ENCODE data around the gene AQP3. TPM values are rescaled to one million over a fixed set of nuclear protein-coding genes. Genes with fewer than 3 reads are reported as not detected.

AQP3 gene
- total RNA-seq, 1 donor from 2014 or later, result 3.4 TPM

DNA sequence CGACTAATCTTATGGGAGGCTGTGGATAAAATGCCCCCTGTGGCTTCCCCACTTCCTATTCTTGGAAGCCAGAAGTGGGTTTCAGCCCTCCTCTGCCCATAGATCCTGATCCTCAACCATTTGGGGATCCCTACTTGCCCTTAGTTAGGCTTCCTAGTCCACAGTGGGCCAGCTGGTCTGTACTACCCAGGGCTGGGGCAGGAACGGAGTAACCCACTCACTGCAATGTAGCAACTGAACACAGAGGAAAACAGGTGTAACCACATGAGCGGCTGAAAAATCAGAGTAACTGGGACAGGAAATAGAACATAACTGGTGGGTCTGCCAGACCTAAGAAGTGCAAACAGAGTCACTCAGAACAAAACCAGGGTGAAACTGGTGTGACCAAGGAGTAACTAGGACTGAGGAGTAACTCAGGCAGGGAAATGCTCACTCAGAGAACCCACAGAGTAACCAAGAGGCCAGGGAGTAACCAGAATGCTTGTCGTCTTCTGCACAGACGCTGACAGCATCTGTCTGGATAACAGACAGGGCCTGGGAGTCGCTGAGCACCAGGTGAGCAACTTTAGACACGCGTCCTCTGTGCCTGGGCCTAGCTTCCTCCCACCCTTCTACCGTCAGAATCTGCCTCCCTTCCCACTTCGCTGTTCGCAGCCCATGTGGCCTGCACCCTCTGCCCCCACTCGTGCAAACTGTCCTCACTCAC, 1.0 kb downstream of the AQP3 start:
- Mint-ChIP-seq H3K9me3 (no peaks in the 10 kb centered on the region), H3K27me3 (ENCODE audit: insufficient read depth) (no peaks in the 10 kb centered on the region), H3K36me3 (ENCODE audit: low read depth) (peaks cover 17% of the 10 kb centered on the region), H3K27ac (peak overlapping the region; percentile 90), H3K4me3 (peak overlapping the region; percentile 93), H3K4me1 (ENCODE audit: low read depth) (peaks cover 40% of the 10 kb centered on the region)
- intact Hi-C loops (cut with micrococcal nuclease), result loop anchor here (1.0 to 5.0 kb wide), 6 partner anchors 27 to 602 kb away; partner anchors contain the start of genes B4GALT1, NFX1, NOL6 and UBAP2
- peak; percentile 57 for DNase-seq (ENCODE audit: low spot score)

DNA sequence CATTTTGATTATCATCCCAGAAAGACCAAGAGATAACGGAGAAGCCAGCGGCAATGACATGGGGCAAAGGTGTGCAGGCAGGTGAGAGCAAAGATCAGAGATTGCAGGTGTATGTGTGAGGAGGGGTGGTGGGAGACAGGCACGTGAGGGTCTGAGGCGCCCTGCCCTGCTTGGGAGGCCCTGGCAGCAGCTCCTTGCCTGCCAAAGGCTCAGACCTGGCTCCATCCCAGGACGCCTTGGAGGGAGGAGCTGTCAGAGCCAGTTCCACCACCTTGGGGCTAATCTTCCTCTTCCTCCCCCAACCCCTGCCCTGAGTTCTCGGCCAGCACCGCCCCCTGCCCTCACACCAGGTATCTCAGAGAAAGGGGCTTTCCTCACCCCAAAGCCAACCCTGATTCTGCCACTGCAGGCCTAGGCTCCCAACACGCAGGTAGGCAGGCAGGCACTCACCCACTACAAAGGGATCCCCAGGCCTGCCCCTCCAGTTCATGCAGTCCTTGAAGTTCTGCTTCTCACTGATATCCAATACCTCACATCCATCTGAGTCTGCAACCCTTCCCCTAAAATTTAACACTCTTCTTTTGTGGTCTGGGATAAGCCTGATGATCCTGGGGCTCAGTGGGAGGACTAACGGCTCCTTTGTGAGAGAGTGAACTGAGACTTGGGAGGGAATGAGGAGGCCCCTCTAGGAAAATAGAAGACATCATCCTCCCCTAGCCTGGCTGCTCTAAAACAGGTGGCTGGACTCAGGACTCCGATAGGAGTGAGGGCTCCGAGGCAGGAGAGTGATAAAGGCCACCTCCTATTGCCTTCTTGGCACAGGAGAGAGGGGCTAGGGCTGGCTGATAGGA, 1.8 kb downstream of the AQP3 start:
- Mint-ChIP-seq H3K36me3 (ENCODE audit: low read depth) (peaks cover 17% of the 10 kb centered on the region), H3K27ac (peak overlapping the region; percentile 90), H3K4me1 (ENCODE audit: low read depth) (peaks cover 40% of the 10 kb centered on the region), H3K4me3 (peak overlapping the region; percentile 93), H3K27me3 (ENCODE audit: insufficient read depth) (no peaks in the 10 kb centered on the region), H3K9me3 (no peaks in the 10 kb centered on the region)
- DNase-seq (ENCODE audit: low spot score), result no peak
- intact Hi-C loops (cut with micrococcal nuclease), result loop anchor here (1.0 to 5.0 kb wide), 6 partner anchors 28 to 603 kb away; partner anchors contain the start of genes B4GALT1, NFX1, NOL6 and UBAP2

DNA sequence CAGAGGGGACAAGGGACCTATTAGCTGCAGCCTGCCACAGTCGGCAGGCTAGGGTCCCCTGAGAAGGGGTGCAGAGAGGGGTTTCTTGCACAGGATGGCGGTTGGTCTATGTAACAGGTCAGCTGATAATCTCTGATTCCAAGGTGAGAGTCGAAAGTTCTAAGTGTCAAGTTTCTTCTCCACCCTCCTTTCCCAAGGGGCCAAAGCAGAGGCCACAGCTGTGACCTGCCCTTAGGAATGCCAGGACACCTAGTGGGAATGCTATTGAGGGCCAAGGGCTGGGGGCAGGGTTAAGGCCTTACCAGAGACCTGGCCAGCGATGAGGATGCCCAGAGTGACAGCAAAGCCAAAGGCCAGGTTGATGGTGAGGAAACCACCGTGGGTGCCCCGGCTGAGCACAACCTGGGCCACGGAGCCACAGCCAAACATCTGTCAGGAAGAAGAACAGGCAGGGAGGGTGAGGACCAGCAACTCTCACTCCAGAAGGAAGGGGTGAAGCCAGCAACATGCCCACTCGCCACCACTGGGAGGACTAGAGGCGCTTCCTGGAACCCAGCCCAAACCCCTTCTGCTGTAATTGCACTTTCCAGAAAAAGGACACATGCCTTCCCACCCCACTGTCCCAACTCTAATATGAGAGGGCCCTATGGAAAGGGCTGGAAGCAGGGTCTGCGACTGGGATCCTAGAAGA, 3.8 kb downstream of the AQP3 start:
- Mint-ChIP-seq H3K9me3 (no peaks in the 10 kb centered on the region), H3K27ac (no peak overlapping the region), H3K27me3 (ENCODE audit: insufficient read depth) (no peaks in the 10 kb centered on the region), H3K4me3 (no peak overlapping the region), H3K36me3 (ENCODE audit: low read depth) (peaks cover 22% of the 10 kb centered on the region), H3K4me1 (ENCODE audit: low read depth) (peaks cover 57% of the 10 kb centered on the region)
- intact Hi-C loops (cut with micrococcal nuclease), result no loop called here
- no peak for DNase-seq (ENCODE audit: low spot score)

DNA sequence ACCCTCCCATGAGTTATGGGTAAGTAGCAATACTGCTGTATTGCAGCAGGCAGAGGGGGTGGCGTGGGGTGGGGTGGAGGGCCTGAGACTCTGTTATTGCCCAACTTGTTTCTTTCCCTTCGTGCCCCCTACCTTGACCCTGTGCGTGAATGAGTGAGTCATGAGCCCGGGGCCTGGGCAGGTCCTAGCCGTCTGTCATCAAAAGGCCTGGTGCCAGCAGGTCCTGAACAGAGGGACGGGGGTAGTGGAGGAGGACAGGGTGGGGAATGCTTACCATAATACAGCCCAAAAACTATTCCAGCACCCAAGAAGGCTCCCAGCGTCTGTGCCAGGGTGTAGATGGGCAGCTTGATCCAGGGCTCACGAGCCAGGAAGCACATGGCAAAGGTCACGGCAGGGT, 4.3 kb downstream of the AQP3 start:
- Mint-ChIP-seq H3K36me3 (ENCODE audit: low read depth) (peaks cover 22% of the 10 kb centered on the region), H3K9me3 (no peaks in the 10 kb centered on the region), H3K4me3 (no peak overlapping the region), H3K27ac (no peak overlapping the region), H3K27me3 (ENCODE audit: insufficient read depth) (no peaks in the 10 kb centered on the region), H3K4me1 (ENCODE audit: low read depth) (peaks cover 52% of the 10 kb centered on the region)
- intact Hi-C loops (cut with micrococcal nuclease), result no loop called here
- DNase-seq (ENCODE audit: low spot score), result no peak

DNA sequence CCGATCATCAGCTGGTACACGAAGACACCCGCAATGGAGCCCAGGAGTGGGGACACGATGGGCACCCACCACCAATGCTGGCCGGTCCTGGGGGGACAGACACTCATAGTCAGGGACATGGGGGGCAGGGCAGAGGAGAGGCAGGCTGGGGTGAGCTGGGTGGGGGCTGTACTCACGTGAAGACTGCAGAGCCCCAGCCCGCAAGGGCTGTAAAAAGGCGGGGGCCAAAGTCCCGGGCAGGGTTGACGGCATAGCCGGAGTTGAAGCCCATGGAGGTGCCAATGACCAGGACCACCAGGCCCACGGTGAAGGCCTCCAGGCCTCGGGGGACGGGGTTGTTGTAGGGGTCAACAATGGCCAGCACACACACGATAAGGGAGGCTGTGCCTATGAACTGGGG, 5.3 kb downstream of the AQP3 start:
- intact Hi-C loops (cut with micrococcal nuclease), result no loop called here
- Mint-ChIP-seq H3K9me3 (no peaks in the 10 kb centered on the region), H3K4me1 (ENCODE audit: low read depth) (peaks cover 54% of the 10 kb centered on the region), H3K27me3 (ENCODE audit: insufficient read depth) (no peaks in the 10 kb centered on the region), H3K4me3 (no peak overlapping the region), H3K36me3 (ENCODE audit: low read depth) (peaks cover 25% of the 10 kb centered on the region), H3K27ac (no peak overlapping the region)
- no peak for DNase-seq (ENCODE audit: low spot score)

DNA sequence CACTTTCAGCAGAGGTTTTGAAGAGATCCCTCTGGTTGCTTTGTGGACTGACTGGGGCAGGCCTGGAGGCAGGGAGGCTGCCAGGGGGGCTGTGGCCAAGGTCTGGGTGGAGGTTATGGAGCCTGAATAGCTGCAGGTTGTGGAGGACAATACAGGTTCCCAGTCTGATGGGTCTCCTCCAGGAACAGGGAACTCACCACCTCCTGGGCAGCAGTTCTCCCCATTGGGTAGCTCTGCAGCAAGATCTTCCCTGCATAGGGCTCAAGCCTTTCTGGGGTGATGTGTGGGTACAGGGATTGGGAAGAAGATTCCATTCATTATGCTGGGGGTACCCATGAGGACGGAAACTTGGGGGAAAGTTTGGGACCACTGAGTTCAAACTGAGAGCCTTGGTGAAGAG, 6.8 kb downstream of the AQP3 start:
- no peak overlapping the region for H3K27ac Mint-ChIP-seq
- H3K27me3 Mint-ChIP-seq (ENCODE audit: insufficient read depth), result no peaks in the 10 kb centered on the region
- H3K4me3 Mint-ChIP-seq, result no peak overlapping the region
- no peak for DNase-seq (ENCODE audit: low spot score)
- H3K4me1 Mint-ChIP-seq (ENCODE audit: low read depth), result peaks cover 54% of the 10 kb centered on the region
- H3K36me3 Mint-ChIP-seq (ENCODE audit: low read depth), result peaks cover 25% of the 10 kb centered on the region
- intact Hi-C loops (cut with micrococcal nuclease), result no loop called here
- H3K9me3 Mint-ChIP-seq, result no peaks in the 10 kb centered on the region

DNA sequence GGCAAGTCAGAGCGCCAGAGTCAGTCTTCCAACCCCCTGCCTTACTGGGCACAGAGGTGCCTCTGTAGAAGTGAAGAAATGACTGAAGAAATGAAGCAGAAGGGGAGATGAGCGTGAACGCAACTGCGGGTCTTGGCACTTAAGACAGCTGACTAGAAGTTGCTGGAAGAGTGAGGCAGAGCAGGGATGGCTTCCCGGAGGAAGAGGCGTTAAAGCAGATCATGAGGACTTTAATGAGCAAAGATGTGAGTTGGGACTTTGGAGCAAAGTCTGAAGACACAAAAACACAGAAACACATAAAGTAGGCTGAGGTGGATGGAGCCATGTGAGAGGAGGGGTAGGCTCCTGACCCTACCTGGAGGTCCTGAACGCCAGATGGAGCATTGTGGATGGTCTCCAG, 7.2 kb downstream of the AQP3 start:
- no peak for DNase-seq (ENCODE audit: low spot score)
- Mint-ChIP-seq H3K4me3 (no peak overlapping the region), H3K36me3 (ENCODE audit: low read depth) (peaks cover 25% of the 10 kb centered on the region), H3K4me1 (ENCODE audit: low read depth) (peaks cover 54% of the 10 kb centered on the region), H3K27ac (peak overlapping the region; percentile 45), H3K27me3 (ENCODE audit: insufficient read depth) (no peaks in the 10 kb centered on the region), H3K9me3 (no peaks in the 10 kb centered on the region)
- intact Hi-C loops (cut with micrococcal nuclease), result no loop called here

DNA sequence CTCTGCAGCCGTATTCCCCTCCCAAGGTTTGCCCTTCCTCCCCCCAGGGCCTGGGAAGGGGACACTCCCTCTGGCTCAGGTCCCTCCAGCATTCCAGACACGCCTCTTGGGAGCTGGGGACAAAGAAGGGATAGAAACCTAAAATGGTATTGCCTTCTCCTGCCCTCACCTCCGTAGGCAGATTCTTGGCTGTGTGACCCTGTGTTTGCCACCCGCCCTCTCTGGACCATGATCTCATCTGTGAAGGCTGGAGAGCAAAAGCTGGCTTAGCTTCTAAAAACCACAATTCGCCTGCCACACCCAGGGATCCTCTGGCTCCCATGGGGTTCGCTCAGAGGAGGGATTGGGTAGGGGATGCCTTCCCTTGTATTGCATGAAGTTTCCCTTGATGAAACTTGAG, 7.7 kb downstream of the AQP3 start:
- Mint-ChIP-seq H3K4me1 (ENCODE audit: low read depth) (peaks cover 51% of the 10 kb centered on the region), H3K4me3 (no peak overlapping the region), H3K27me3 (ENCODE audit: insufficient read depth) (no peaks in the 10 kb centered on the region), H3K27ac (peak overlapping the region; percentile 45), H3K9me3 (no peaks in the 10 kb centered on the region), H3K36me3 (ENCODE audit: low read depth) (peaks cover 25% of the 10 kb centered on the region)
- intact Hi-C loops (cut with micrococcal nuclease), result no loop called here
- no peak for DNase-seq (ENCODE audit: low spot score)

DNA sequence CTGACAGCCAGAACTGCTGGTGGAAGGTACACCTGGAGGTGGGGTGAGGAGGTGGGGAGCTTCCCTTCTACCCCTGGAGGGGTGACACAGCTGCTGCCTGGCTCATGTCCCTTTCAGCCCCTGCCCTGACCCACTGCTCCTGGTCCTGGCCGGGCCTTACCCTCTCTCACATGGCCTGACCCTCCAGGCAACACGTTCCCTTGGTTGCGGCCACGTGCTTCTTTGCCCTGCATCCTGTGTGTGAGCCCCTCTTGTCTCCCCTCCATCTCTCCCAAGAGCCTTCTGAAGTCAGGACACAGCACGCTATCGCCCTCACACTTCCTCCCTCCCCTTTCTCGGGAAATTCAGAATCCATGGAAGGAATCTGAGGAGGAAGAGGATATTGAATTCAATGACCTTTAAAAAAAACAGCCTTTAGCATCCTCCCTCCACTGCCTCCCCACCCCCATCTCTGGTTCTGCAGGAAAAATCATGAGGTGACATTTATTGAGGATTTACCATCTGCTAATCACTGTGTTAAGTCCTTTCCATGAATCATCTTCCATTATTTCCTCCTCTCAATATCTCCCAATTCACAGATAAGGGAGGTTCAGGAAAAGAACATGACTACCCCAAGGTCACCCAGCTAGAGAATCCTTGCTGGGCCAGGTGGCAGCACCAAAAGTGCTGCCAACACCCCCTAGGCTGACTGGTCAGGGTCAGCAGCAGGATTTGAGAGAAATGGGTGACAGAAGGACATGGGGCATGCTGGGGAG, 8.3 kb downstream of the AQP3 start:
- H3K9me3 Mint-ChIP-seq, result no peaks in the 10 kb centered on the region
- peaks cover 23% of the 10 kb centered on the region for H3K36me3 Mint-ChIP-seq (ENCODE audit: low read depth)
- intact Hi-C loops (cut with micrococcal nuclease), result no loop called here
- no peak overlapping the region for H3K27ac Mint-ChIP-seq
- DNase-seq (ENCODE audit: low spot score), result no peak
- H3K4me1 Mint-ChIP-seq (ENCODE audit: low read depth), result peaks cover 52% of the 10 kb centered on the region
- no peaks in the 10 kb centered on the region for H3K27me3 Mint-ChIP-seq (ENCODE audit: insufficient read depth)
- H3K4me3 Mint-ChIP-seq, result no peak overlapping the region

DNA sequence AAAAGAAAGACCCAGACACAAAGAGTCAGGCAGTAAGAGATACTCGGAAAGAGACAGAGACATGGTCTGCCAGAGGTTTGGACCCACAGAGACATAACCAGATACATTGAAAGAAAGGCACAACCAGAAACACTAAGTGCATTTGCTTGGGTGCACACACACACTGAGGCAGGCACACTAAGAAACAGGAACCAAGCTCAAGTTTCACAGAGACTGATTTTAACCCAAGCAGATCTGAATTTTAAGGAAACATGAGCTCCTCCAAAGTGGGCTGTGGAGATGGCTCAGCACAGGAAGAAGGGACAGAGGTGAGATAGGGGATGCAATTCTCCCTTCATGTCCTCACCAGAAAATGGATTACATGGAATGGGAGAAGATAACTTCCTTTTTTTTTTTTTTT, 9.5 kb downstream of the AQP3 start:
- intact Hi-C loops (cut with micrococcal nuclease), result no loop called here
- no peak for DNase-seq (ENCODE audit: low spot score)
- Mint-ChIP-seq H3K36me3 (ENCODE audit: low read depth) (peaks cover 16% of the 10 kb centered on the region), H3K4me3 (no peak overlapping the region), H3K9me3 (no peaks in the 10 kb centered on the region), H3K27me3 (ENCODE audit: insufficient read depth) (no peaks in the 10 kb centered on the region), H3K4me1 (ENCODE audit: low read depth) (peaks cover 54% of the 10 kb centered on the region), H3K27ac (no peak overlapping the region)

DNA sequence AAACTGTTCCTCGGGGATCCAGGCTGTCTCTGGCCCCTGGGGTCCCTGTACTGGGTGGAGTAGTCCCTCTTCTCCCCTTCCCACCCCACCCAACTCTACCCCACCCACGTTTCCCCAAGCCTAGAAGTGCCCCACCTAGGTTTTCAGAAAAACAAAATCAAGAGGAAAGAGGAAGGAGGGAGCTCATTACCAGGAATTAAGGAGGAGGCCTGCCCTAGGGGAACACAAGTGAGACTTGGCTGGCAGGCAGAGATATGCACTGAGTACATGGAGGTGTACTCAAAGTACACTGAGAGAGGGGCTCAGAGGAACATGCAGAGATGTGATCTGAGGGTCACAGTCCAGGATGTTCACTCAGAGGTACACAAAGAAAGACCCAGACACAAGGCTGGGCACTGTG, 10.2 kb downstream of the AQP3 start:
- Mint-ChIP-seq H3K4me1 (ENCODE audit: low read depth) (peaks cover 54% of the 10 kb centered on the region), H3K4me3 (no peak overlapping the region), H3K27ac (no peak overlapping the region), H3K9me3 (no peaks in the 10 kb centered on the region), H3K27me3 (ENCODE audit: insufficient read depth) (no peaks in the 10 kb centered on the region), H3K36me3 (ENCODE audit: low read depth) (peaks cover 12% of the 10 kb centered on the region)
- DNase-seq (ENCODE audit: low spot score), result no peak
- intact Hi-C loops (cut with micrococcal nuclease), result no loop called here

DNA sequence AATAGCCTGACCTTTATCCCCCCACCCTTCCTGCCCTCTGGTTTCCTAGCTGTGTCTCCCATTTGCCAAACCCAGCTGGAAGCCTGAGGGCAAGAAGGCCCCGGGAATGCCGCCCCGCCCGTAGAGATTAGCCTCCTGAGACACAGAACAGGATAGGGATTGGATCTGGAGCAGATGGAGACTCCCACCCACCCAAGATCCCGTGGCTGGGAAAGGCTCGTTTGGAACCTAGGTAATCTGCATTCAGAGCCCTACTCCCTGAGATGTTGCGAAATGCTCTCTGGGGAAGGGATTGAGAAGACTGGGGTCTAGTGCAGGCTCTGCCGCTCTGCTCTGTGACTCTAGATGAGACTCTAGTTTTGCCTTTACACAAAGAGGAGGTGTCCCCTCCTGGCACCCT, 10.9 kb downstream of the AQP3 start:
- no peaks in the 10 kb centered on the region for H3K27me3 Mint-ChIP-seq (ENCODE audit: insufficient read depth)
- no peaks in the 10 kb centered on the region for H3K9me3 Mint-ChIP-seq
- no peak overlapping the region for H3K4me3 Mint-ChIP-seq
- no peak for DNase-seq (ENCODE audit: low spot score)
- no peak overlapping the region for H3K27ac Mint-ChIP-seq
- H3K36me3 Mint-ChIP-seq (ENCODE audit: low read depth), result peaks cover 8% of the 10 kb centered on the region
- intact Hi-C loops (cut with micrococcal nuclease), result no loop called here
- H3K4me1 Mint-ChIP-seq (ENCODE audit: low read depth), result peaks cover 56% of the 10 kb centered on the region
